Embryonic facial prominence (tissue), 1 donor: Measurements from ENCODE around the gene USP3.
"Not testable (repeated sequence)": the region's sequence is repeated elsewhere in the genome, so short reads cannot be mapped to it uniquely, and the experiment has no call there.

Experiments used
- DNase-seq: peaks from one replicate; pipeline ENCODE4 v3.0.0-alpha.2; 2016; ENCODE audit errors: extremely low spot score

Gene USP3

DNA sequence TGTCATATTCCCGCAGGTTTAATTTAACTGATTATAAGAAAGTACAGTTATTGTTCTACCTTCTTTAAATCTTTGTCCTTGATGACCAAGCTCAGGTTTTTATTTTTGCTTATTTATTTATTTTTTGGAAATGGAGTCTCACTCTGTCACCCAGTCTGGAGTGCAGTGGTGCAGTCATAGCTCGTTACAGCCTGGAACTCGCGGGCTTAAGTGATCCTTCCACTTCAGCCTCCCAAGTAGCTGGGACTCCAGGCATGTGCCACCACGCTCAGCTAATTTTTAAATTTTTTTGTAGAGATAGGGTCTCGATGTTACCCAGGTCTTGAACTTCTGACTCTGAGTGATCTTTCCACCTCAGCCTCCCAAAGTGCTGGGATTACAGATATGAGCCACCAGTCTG is 8.9 kb downstream of the USP3 start:
- no peak for DNase-seq

DNA sequence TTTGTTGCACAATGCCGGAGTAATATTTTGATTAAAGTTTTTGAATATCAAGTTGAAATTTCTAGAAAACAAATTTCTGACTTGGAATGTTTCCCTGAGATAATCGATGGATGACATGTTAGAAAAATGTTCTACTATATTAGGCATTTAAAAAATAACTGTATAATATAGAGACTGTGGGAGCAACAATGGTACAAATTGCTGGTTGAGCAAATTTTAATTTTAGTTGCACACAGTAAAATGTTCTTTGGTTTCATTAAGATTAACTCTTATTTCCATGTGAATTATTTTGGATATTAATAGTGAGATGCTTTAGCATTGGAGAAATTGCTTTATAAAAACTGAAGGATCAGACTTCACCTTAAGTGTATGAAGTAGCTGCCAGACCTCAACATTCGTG is 9.3 kb downstream of the USP3 start:
- no peak for DNase-seq

GRCh38 chr15:63514531-63514943 is 10.1 kb downstream of the USP3 start:
- DNase-seq, result no peak

DNA sequence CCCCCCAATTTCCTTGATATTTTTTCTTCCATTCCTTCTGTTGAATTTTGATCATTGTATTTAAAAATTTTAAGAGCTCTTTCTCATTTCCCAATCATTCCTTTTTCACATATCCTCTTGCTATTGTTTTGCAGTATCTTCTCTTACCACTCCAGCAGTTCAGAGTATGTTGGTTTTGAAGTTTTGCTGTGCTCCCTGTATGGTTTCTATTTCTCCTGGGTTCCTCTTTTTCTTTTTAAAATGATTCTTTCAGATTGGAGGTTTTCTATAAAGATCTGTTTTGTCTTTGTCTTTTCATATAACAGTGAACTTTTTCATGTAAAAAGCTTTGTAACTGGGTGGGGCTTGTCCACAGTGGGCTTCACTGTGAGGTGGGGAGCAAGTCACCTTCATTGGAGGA is 12.8 kb downstream of the USP3 start:
- DNase-seq, result no peak

- no peak for DNase-seq
Observed at GRCh38 chr15:63517628-63518027, 13.2 kb downstream of the USP3 start.

- DNase-seq, result no peak
Observed at GRCh38 chr15:63519041-63519440, 14.6 kb downstream of the USP3 start.

DNA sequence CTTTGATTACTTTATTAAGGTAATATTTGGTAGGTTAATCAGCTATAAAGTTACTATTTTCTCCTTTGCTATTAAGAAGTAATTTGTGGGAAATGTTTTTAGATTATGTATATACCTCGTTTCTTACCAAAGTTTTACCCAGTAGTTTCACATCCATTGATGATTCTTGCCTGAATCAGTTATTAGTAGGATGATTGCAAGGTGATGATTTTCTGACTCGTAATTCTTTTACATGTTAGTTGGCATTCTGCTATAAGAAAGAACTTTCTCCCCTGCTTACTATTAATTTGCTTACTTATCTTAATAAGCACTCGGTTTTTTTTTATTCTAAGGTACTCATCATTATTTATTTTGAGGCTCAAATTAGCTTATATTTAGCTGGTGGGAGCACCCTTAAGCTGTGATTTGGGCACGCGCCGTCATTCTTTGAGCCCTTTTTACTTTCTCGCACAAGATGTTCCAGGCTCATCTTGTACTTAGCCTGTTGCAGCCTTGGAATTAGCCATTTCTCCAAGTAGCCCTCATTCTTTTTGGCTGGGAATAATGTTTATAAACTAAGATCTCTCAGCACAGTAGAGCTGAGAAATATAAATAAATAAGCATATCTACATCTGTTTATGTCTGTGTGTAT is 15.3 kb downstream of the USP3 start:
- no peak for DNase-seq

GRCh38 chr15:63520462-63520861 is 16.1 kb downstream of the USP3 start:
- DNase-seq, result not testable (repeated sequence)

- DNase-seq, result no peak
Observed at GRCh38 chr15:63522225-63522578, 17.8 kb downstream of the USP3 start.

- no peak for DNase-seq
Observed at GRCh38 chr15:63523306-63523990, 19.1 kb downstream of the USP3 start.

- no peak for DNase-seq
Observed at GRCh38 chr15:63524316-63525015, 20.1 kb downstream of the USP3 start.

- DNase-seq, result no peak
Observed at GRCh38 chr15:63526401-63526800, 22.0 kb downstream of the USP3 start.

- no peak for DNase-seq
Observed at GRCh38 chr15:63528138-63528659, 23.8 kb downstream of the USP3 start.

DNA sequence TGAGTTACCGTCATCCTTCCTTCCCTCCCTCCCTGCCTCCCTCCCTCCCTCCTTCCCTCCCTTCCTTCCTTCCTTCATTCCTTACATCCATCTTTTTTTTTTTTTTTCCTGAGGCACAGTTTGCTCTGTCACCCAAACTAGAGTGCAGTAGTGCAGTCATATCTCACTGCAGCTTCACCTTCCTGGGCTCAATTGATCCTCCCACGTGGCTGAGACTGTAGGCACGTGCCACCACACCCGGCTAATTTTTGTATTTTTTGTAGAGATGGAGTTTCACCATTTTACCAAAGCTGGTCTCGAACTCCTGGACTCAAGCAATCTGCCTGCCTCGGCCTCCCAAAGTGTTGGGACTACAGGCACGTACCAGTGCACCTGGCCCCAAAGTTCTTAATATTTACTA is 25.8 kb downstream of the USP3 start:
- no peak for DNase-seq

DNA sequence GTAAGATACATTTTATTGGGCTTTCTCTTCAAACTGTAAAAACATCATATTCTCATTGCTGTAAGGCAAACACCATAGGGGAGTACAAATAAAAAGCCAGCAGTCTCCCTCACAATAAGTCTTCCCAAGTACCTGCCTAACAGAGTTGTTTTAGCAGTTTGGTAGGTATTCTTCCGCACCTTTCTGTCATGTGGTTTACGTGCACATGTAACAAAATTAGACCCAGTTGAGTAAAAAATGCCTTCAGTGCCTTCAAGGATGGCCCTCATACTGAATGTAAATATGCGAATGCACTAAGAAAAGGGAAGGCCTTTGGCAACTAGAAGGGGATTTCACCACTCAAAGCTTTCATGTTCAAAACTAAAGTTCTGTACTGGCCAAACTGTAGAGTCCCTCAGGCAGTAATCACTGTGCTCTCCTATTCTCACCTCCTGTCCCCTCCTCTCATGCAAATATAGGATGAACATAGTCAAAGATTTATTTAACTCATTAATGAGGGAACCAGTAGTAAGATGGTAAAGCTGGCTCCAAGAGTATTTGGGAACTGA is 26.4 kb downstream of the USP3 start:
- DNase-seq, result no peak

GRCh38 chr15:63531586-63531985 is 27.2 kb downstream of the USP3 start:
- DNase-seq, result no peak

- DNase-seq, result no peak
Observed at GRCh38 chr15:63532307-63532744, 27.9 kb downstream of the USP3 start.

DNA sequence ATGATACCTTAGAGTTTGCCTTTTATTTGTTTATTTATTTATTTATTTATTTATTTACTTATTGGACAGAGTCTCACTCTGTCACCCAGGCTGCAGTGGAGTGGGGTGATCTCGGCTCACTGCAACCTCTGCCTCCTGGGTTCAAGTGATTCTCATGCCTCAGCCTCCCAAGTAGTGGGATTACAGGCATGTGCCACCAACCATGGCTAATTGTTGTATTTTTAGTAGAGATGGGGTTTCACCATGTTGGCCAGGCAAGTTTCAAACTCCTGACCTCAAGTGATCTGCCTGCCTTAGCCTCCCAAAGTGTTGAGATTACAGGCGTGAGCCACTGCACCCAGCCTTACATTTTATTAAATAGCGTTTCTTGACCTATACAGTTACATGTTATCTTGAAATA is 30.5 kb downstream of the USP3 start:
- not testable (repeated sequence) for DNase-seq

- DNase-seq, result no peak
Observed at GRCh38 chr15:63535689-63536088, 31.3 kb downstream of the USP3 start.

- DNase-seq, result no peak
Observed at GRCh38 chr15:63538876-63539275, 34.5 kb downstream of the USP3 start.

DNA sequence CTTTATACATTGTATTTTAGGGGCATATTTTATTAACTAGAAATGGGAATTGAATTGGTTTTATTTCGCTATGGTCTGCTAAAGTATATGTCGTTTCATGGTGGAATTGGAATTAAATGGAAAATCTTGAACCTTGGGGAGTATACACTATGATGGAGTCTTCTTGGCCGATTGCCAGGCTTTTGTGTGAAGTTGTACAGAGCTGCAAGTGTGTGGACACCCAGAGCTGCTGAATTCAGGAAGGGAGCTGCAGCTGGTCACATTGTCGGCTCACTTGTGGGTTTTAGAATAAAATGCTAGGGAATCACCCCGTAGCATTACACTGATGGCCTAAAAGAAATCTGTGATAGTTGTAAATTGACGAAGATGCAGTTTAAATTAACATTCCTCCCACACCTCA is 35.1 kb downstream of the USP3 start:
- DNase-seq, result no peak

DNA sequence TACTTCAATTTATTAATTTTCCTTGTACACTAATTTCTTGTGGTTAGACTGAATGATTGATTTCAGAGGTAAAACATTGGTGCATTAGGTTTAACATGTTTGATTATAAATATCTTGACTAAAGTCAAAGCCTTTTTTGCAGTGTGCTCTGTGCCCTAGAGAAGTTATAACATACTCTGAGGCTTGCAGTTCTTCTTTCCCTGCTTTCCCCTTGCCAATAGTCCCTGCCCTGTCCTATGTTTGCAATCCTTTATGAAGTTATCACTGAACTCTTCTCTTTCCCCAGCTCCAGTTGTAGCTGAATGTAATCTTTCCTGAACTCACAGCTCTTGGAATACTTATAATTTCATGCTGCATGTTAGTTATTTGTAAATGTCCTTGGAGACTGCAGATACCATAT is 35.6 kb downstream of the USP3 start:
- DNase-seq, result no peak

- DNase-seq, result no peak
Observed at GRCh38 chr15:63540449-63540848, 36.1 kb downstream of the USP3 start.
